Bronchial smooth muscle cell (primary cell): ENCODE results near the gene PLPP2. TPM values are rescaled to one million over a fixed set of nuclear protein-coding genes. Genes with fewer than 3 reads are reported as not detected.

ENCODE experiments used
- total RNA-seq: library from RNA; depleted of rRNA; stranded (reverse); fragments of >200 nt; gene quantifications from 2 replicates; pipeline ENCODE4 v1.2.1, GENCODE V29; 2014

The PLPP2 gene
- 11.1 and 37.5 TPM in 2 replicates for total RNA-seq

GRCh38 chr19:291006-291521, at the start of gene PLPP2:
TSS of gene PLPP2 (minus strand) at chr19:291403. CDS start at chr19:291336, 67 bp downstream.

Other genes with a start within 250 kb of the PLPP2 start
- gene OR4F17, start 184.3 kb downstream of the PLPP2 start, total RNA-seq, result not detected in 2 replicates
- 9.5 and 26.4 TPM in 2 replicates for gene MIER2, start 53.4 kb upstream of the PLPP2 start, total RNA-seq
- under 0.01 and 0.09 TPM in 2 replicates for gene C2CD4C, start 117.7 kb upstream of the PLPP2 start, total RNA-seq
- gene SHC2, start 169.6 kb upstream of the PLPP2 start, total RNA-seq, result 1.7 and 2.5 TPM in 2 replicates
- under 0.01 TPM in 1 of 2 replicates, not detected in the other for gene MADCAM1, start 205.1 kb upstream of the PLPP2 start, total RNA-seq
- 33.4 and 50.4 TPM in 2 replicates for gene TPGS1, start 216.1 kb upstream of the PLPP2 start, total RNA-seq
- 61.3 and 76.7 TPM in 2 replicates for gene CDC34, start 240.4 kb upstream of the PLPP2 start, total RNA-seq